Erythroblast (primary cell): Measurements from ENCODE around the gene SLC17A2.

Experiments used
- GATA1 ChIP-seq: IDR thresholded peaks from 2 replicates; pipeline ENCODE4 v1.6.1; 2011; ENCODE audit warnings: low read depth, mild to moderate bottlenecking, control low read depth, low read length, moderate library complexity
- POLR2A ChIP-seq: IDR thresholded peaks from 2 replicates; pipeline ENCODE4 v1.6.1; 2011; ENCODE audit warnings: mild to moderate bottlenecking, low read length

DNA sequence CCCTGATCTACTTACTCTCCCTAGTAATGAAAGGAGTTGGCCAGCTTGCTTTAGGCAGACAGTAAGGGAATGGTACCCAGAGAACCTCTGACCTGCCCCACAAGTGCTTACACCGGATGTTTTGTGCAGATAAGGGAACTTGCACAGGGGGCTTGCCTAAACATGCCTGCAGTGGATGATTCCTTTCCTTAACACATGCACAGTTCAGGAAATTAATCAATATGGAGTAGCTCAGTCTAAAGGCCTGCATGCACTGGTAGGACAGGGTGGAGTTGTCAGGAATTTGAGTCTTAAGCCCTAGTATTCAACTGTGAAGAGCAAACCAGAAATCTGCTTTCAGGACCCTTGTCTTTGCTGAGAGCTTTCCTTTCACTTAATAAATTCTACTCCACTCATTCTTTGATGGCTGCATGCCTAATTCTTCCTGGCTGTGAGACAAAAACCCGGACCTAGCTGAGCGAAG is 28.2 kb upstream of the SLC17A2 start:
- no peak for TF ChIP-seq POLR2A
- TF ChIP-seq GATA1: no peak
